GM12892 (cell line): ENCODE results near the gene BST2.

Experiments used
- POLR2A ChIP-seq: IDR thresholded peaks from 2 replicates; pipeline ENCODE4 v1.6.1; 2011; ENCODE audit warnings: low read depth, low read length, control low read depth
- POLR2AphosphoS5 ChIP-seq: IDR thresholded peaks from 2 replicates; pipeline ENCODE4 v1.6.1; 2011; ENCODE audit warnings: low read depth, low read length, control low read depth
- TAF1 ChIP-seq: IDR thresholded peaks from 2 replicates; pipeline ENCODE4 v1.6.1; 2011; ENCODE audit warnings: low read depth, mild to moderate bottlenecking, control low read depth, low read length, borderline replicate concordance

DNA sequence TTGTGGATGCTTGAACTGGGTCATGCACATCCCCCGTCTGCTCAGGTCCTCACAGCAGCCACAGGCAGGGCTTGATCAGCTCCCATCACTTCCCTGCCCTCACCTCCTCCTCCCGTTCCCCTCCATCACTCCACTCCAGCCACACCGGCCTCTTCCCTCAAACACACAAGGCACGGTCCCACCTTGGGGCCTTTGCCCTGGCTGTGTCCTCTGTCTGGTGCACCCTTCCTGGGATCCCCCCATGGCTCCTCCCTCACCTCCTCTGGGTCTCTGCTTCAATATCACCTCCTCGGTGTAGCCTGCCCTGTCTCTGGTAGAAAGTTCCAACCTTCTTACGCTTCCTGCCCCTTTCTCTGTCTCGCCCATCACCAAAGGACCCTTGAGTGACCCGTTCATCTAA lies 52.0 kb downstream of the BST2 start:
- TF ChIP-seq POLR2AphosphoS5 (no peak), POLR2A (no peak), TAF1 (no peak)
